Measurements from ENCODE around the gene UNC13B.
"Not testable (repeated sequence)": the region's sequence is repeated elsewhere in the genome, so short reads cannot be mapped to it uniquely, and the experiment has no call there.

UNC13B gene

DNA sequence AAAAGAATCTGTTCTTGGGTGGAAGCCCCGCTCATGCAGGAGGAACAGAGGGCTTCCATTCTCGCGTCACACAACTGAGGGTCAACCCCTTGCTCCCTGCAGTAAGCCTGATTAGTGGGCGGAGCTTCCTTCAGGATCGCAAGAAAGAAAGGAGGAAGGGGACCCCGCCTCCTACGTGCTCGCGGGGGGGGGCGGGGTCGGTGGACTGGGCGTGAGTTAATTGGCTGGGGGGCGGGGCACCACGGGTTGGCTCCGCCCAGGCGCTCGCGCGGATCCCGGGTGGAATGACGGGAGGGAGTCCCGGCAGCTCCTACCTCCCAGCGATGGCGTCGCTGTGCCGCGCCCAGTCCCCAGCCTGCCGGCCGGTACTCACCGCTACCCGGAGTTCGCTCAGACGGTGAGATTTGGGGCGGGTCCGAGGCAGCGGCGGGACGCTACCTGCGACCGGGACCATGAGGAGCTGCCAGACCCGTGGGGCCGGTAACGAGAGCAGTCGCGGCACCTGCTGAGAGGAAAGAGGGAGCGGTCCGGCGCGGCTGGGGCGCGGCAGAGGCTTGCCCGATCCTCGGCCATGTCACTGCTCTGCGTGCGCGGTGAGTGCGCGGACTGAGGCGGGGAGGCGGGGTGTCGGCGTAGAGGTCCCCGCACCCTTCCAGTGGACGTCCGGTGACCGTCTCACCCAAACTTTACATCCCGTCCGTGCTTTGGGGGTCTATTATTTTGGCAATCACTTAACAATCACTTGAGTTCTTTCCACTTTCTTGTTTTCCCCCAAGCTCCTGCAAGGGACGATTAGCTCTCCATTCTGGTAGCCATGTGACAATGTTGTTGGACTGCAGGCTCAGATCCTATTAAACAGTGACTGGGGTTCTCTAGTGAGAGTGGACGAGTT lies at the start of gene UNC13B:
Gene UNC13B (plus strand): TSS at position 297 of the 892 bp plus-strand sequence. CDS start 275 bp downstream, at position 572.
- DNase-seq, result peak; percentile 88

DNA sequence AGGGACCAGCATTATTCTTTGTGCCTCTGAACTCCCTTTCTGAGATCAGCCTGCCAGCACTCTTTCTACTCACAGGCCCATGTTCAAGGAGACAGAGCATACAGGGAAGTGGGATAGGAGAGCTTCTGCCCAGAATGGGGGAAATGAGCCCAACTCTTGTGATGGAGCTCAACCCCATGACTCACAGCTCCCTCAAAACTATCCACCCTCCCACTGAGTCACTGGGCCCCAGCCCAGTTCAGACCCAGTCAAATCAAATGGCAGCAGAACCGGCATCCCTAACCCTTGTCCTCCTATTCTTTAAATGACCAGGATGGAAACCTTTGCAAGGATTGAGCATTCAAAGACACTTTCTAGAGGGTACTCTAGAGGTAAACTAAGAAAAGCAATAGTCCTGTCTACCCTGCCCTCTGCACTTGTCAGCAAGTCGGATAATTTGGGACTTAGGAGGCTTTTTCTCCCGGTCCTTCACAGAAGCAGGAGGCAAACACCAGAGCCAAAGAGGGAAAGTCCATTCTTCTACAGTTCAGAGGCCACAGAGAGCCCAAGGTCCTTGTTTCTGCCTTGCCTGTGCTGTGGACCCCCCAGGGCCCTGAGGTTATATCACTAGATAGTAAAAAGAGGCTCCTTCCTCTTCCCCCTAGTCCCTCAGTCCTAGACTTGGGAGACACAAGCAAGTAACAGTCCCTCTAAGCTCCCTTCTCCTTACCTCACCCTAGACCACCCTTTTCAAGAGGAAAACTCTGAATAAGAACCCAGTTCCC lies 49.4 kb upstream of the UNC13B start:
- DNase-seq, result peak; percentile 52

DNA sequence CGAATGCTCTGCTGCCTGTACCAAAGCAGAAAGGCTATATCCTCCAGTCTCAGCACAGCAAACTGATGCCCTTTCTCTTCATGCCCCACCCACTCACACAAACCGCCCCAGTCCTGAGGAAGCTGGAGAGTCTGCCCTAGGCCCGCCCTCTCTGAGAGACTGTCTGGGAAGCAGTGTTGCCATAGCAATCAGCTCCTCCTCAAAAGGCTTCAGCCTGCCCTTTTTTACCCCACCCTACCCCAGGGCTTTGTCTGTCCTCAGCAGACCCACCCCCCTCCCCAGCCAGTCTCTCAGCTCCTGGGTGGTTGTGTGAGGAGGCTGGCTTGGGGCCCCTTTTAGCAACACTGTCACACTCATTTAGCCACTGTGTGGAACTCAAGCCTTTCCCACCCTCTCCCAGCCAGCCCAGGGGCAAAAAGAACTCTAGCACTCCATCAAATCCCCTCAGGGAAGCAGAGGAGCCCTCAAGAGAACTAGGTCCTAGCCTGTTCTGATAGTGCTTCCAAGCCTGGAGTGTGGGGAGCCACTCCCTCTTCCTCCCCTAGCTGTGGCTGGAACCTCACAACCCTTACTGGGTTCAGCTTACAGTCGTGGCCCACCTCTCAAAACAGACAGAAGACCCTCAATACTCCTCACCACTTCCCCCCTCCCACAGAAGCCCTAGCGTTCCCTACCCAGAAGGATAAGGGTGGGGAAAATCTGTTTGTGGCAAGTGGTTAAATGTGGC lies 47.5 kb upstream of the UNC13B start:
- DNase-seq, result peak; percentile 77

DNA sequence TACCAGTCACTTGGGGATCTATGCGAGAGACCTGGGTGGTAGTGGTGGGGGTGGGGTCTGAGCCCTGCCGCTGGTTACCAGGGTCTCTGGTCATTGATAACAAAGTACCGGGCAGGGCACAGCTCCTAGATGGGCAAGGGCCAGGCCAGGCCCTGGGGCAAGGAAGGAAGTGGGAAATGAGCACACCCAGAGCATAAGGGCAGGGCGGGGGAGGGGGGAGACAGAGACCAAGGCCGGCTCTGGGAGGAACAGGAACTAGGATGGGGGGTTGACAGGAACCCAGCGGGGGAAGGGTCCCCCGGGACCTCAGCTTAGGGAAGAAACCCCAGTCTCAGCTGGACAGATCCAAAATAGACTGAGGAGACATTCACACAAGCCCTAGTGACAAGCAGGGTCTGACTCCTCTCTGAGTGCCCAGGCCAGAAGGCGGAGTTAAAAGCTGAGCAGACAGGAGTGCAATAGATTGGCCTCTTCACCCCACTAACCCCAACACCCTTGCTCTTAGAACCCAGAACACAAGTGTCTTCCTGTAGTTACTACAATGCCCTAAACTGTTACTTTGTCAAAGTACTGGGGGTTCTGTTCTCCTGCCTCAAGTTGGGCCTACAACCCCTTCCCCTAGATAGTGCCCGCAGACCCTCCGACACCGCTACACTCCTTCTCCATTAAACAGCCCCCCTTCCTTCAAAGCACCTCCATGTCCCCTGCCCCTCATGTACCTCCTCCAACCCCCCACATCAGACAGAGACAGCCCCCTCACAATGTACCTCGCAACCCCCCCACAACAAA lies 46.8 kb upstream of the UNC13B start:
- DNase-seq, result no peak

DNA sequence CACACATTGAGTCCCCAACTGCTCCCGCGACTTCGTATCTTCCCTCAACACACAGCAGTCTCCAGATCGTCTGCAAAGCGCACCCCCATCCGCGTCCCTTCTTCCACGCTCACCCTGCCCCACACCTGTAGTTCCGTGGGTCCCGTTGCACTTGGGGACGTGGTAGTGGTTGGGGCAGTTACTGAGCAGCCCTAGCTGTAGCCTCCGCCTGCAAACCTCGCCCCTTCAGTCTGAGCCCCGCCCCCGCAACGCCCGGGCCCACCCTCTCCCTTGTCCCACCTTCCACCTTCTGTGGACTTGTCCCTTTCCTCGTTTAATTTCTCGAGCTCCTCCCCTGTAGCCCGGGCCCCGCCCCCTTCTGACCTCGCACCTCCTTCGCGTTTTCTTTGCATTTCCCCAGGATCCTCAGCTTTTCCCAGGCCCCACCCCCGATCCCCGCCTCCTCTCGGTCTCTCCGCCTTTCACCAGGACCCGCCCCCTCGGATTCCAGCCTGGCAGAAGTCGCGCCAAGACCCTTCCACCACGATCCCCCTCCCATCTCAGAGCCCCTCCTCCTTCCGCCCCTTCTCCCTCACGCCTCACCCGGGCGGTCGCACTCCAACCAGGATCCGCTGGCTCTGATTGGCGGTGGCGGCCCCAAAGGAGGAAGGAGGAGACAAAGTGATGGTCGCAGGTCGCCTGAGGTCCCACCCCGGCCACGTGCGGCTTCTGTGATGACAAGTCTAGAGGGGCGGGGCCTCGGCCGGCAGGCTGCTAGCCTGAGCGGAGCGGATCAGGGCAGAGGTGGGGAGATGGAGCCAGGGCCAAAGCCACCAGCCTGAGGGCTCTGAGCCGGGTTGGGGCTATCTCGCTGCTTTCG lies 45.9 kb upstream of the UNC13B start, which contains the start of gene ATOSB:
Gene ATOSB (minus strand): TSS at position 183 of the 859 bp plus-strand sequence. CDS start 7,588 bp downstream, outside the sequence.
- DNase-seq, result peak; percentile 96

DNA sequence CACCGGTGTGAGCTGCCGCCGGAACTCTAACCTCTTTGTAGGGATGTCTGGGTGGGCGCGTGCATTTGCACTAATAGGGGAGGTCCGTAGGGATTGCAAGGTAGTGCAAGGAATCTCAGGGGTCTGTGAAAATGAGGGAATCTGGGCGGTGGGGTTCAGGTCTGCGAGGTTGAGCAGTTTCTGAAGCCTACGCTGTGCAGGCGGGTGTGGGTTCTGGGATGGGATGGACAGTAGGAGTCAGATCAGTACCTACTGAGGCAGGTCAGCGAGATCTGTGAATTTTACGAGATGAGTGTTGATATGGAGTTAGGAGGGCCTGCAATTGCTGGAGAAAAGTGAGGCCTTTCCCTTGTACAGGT lies 45.3 kb upstream of the UNC13B start:
- DNase-seq, result no peak

DNA sequence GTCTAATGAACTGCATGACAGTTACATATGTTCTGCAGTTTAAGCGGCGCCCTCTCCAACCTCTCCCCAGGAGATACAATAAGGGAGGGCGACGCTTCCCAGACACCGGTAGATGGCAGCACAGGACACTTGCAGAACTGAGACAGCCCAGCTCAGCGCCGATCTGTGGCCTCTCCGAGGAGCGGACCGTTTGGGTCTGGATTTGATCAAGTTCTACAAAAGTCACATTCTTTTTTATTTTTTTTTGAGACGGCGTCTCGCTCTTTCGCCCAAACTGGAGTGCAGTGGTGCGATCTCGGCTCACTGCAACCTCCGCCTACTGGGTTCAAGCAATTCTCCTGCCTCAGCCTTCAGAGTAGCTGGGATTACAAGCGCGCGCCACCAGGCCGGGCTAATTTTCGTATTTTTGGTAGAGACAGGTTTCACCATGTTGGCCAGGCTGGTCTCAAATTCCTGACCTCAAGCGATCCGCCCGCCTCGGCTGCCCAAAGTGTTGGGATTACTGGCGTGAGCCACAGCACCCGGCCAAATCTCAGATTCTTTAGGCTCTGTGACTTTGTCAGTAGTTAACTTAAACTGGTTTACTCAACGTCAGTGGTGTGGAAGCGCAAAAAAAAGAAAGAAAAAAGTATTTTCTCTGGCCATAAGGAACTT lies 44.8 kb upstream of the UNC13B start:
- peak; percentile 88 for DNase-seq

DNA sequence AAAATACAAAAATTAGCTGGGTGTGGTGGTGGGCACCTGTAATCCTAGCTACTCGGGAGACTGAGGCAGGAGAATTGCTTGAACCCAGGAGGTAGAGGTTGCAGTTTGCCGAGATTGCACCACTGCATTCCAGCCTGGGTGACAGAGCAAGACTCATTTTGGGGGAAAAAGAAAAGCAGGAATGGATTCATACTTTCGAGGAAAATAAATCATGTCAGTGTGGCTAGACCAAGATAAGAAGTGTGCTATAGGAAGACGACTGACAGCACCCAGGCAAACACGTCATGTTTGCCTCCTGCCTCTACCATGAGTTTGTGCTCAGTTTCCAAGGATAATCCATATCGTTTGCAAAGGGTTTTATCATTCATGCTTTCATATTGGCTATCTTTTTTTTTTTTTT lies 26.9 kb upstream of the UNC13B start:
- DNase-seq, result peak; percentile 11

DNA sequence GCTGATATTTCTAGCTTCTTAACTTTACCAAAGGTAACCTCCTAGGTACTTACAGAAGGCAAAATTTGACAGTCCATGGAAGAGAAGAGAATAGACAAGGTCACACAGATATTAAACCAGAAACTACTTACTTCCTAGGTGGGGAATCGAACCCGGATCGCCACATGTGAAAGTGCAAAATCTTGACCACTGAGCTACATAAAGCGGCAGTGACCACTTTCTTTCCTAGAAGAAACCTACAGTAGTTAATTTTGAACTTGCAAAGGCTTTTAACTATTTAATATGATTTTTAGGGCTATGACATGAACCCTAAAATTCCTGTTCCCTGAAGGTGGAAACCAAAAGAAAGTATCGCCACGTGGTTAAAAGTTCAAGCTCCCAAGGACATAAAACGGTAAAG lies 25.8 kb upstream of the UNC13B start:
- DNase-seq, result no peak

DNA sequence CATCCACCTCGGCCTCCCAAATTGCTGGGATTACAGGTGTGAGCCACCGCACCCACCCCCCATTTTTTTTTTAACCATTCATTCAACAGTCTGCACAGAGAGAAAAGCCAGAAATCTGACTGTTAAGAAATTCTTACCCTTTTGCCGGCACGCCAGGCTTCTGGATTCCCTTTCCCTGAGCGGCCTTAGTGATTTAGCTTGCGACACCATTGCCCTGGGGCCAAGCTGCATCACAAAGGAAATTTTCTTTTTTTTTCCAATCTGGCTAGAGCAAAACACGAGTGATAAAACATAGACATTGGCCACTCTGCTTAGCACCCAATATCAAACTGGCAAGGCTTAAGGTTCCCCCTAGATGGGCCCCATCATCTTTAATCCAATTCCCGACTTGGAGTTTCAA lies 24.9 kb upstream of the UNC13B start:
- peak; percentile 1 for DNase-seq

DNA sequence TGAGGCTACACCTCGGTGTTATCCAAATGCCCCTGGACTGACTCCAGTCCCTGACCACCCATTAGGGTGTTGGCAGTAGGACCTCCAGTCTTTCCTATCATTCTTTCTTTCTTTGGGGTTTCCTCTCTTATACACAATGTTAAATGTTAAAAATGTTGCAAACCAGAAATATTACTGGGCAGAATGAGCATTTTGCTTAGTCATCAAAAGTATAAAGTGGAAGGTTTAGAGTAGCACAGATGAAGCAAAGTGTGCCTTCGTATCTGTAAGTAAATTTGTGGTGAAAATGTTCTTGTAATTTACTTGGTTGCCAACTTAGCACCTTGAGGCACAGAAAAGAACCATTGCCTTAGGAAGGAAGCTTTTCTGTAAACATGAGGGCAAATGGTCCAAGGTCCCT lies 21.7 kb upstream of the UNC13B start:
- no peak for DNase-seq

DNA sequence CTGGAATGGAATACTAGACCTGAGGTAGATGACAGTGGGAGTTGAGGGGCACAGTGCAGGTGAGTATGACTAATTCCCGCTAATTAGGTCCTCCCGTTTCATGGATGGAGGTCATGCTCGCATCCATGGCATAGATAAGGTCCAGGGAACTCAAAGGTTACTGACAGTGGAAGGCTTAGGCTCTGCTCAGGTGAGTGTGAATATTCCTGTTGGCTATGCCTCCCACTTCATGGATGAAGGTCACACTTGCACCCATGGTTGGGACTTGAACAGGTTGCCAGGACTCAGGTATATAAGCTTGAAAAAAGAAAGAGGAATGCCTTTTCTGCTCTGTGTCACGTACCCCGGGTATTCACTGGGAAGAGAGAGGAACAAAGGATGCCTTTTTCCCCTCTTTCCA lies 19.8 kb upstream of the UNC13B start:
- DNase-seq, result no peak

DNA sequence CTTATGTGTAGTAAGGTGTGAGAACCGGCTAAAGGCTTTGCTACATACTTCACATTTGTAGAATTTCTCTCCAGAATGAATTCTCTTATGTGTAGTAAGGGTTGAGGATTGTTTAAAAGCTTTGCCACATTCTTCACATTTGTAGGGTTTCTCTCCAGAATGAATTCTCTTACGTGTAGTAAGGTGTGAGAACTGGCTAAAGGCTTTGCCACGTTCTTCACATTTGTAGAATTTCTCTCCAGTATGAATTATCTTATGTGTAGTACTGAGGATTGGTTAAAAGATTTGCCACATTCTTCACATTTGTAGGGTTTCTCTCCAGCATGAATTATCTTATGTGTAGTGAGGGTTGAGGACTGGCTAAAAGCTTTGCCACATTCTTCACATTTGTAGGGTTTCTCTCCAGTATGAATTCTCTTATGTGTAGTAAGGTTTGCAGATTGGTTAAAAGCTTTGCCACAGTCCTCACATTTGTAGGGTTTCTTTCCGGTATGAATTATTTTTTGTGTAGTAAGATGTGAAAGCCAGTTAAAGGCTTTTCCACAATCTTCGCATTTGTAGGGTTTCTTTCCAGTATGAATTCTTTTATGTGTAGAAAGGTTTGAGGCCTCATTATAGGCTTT lies 13.8 kb upstream of the UNC13B start:
- not testable (repeated sequence) for DNase-seq

DNA sequence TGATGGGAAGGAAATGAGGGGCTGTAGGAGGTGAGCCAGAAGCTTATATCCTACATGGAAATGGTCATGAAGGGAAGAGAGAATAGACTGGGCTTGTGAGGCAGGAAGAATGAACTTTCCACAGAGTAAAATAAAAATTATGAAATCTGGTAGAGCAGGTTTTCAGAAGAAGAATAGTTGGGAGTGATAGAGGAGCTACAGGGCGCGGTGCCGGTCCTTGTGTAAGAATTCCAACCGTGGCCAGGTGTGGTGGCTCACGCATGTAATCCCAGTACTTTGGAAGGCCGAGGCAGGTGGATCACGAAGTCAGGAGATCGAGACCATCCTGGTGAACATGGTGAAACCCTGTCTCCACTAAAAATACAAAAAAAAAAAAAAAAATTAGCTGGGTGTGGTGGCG lies 8.9 kb upstream of the UNC13B start:
- no peak for DNase-seq

DNA sequence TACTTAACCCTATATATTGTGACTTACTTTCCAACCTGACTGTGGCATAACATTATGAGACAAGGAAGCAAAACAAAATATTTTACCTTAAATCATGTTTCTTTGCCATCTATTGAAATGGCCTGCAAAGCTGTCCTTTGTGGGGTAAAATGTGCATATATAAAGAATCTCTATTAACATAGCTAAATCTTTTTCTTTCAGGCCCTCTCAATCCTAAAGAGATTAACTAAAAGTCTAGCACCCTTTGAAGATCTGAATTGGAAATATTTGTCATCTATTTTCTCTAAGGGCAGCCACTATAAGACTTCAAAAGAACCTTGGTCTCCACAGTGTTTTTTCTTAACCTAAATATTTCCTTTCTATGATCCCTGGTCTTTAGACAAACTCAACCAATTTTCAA lies 5.0 kb upstream of the UNC13B start:
- DNase-seq, result no peak

DNA sequence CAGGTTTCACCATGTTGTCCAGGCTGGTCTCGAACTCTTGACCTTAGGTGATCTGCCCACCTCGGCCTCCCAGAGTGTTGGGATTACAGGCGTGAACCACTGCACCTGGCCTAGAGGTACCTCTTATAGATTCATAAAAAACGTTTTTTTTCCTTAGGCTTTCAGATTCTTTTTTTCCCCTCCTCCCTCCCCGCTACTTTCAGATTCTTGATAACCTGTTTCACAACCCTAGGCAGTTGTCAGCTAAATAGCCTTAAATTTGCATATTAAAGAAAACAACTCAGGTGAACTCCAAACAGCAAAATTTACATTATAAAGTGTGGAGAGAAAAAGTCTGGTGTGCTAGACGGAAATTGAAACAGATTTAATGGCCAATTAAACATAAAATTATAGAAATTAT lies 4.0 kb upstream of the UNC13B start:
- DNase-seq, result not testable (repeated sequence)

DNA sequence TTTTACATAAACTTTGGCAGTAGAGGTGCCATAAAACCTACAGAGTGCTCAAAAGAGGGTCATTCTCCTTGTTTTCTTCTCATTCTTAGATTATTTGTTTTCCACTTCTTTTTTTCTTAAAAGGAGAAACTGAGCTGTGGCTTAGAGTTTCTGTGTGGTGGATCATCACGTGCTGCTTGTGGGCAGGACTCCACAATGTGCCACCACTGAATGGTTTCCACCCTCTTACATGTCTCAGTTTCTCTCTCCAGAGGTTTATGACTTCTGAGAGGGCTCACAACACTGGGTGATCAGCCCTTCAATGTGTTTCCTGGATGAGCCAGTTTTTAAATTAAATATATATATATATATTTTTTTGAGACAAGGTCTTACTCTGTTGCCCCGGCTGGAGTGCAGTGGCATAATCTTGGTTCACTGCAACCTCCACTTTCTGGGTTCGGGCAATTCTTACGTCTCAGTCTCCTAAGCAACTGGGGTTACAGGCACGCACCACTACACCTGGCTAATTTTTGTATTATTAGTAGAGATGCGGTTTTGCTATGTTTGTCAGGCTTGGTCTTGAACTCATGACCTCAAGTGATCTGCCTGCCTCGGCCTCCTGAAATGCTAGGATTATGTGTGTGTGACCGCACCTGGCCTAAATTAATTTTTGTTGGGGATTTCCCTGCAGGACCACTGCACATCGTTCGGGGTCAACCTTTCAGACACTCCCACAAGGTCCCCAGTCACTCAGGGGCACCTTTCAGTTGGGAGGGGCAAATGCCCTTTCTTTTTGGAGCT lies 3.1 kb upstream of the UNC13B start:
- DNase-seq, result no peak

DNA sequence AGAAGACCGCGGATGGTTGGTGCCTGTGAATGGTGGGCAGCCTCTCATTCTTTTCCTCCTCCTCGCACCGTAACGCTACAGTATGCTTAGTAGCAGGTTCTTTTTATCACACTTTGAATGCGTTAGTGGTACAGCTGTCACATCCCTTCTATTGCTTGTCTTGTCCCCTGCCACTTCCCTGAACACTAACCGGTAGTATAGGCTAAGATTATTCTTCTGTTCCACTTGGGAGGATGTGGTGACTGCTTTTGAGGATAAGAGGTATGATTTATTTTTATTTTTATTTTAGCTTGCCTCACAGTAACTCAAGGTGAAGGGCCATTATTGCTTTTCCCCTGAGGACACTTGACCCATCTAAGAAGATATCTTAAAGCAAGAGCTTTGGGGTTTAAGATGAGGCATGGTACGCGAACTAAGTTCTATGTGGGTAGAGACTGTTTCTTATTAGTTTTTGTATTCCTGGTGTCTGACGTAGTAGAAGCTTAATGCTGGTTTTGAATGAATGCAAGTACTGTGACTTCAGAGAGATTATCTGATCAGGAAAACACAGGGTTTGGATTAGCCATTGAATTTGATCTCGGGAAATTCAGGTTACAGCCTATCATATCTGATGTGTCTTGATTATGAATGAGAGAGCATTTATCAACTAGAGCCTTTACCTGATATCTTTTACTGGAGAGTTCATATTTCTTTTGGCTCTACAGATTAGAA lies 951 bp downstream of the UNC13B start:
- no peak for DNase-seq

DNA sequence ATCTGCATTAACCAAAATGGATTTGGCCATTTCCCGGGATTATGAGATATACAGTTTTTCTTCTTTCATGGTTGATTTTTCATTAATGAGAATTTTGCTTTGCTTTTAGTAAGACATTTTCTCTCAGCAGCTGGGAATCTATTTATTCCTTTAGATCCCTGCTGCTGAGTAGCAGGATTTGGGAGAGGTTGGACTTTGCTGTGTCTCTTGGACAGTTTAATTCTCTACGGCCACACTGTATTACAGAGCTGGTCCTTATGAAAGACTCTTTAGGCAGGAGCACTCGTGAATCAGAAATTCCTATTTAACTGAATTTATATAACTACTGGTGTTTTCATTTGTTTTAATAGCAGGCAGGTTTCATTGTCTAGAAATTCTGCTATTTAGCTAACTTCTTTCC lies 1.6 kb downstream of the UNC13B start:
- DNase-seq, result no peak
